ENCODE measurements around the gene GABRA5. TPM values are rescaled to one million over a fixed set of nuclear protein-coding genes. Genes with fewer than 3 reads are reported as not detected.

The GABRA5 gene
- 81.1 to 122 TPM (median 106 TPM) in 5 replicates for total RNA-seq (2022; extraction: Qiagen RNA extraction; ENCODE audit: low read depth)

GRCh38 chr15:26866298-26867199 is at the start of gene GABRA5:
Gene GABRA5, plus strand, starts transcription at chr15:26867062. Its CDS starts 2,187 bp downstream, at chr15:26869249.

DNA sequence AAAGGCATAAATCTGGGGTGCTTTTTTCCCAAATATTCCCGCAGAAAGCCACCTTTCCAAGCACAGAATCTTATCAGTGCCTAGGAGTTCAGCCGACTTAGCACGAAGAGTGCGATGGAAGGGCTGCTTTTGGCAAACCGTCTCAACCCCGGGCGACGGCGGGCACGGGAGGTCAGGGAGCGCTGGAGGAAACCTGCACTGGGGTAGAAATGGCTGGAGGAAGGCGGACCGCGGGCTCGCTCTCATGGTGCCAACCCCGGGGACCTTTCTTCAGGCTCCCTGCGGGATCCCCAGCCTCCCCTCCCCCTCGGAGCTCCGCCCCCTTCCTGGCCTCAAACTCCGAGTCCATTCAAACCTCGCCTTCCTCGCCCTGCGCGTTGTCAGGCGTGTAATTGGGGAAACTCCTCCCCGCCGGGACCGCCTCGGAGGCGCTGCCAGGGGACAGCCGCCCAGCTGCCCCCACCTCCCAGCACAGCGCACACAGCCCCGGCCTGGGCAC is 103.9 kb downstream of the GABRA5 start, which contains the start of gene GABRG3:
Gene GABRG3, plus strand, starts transcription at position 470 of the 499 bp plus-strand sequence.

Other genes starting within 250 kb of the GABRA5 start
- gene GABRB3, start 94.0 kb upstream of the GABRA5 start, total RNA-seq (2022; extraction: Qiagen RNA extraction; ENCODE audit: low read depth), result 63.6 to 86.1 TPM (median 78.5 TPM) in 5 replicates
- gene GABRG3, start 104.1 kb downstream of the GABRA5 start, total RNA-seq (2022; extraction: Qiagen RNA extraction; ENCODE audit: low read depth), result 0.17 to 0.64 TPM (median 0.42 TPM) in 4 of 5 replicates, not detected in the other

All from A549 treated with CpdA at 1 μM for 4 hours (cell line).